ENCODE measurements around the gene ARRDC4. TPM values are rescaled to one million over a fixed set of nuclear protein-coding genes. Genes with fewer than 3 reads are reported as not detected.

Gene ARRDC4
- total and polyA plus RNA-seq, 9 of the 15 experiments (the other 6 are each of a cell fraction or from before 2014, with no cell fraction given), result 4.3 to 16.1 (median 14.4) TPM

DNA sequence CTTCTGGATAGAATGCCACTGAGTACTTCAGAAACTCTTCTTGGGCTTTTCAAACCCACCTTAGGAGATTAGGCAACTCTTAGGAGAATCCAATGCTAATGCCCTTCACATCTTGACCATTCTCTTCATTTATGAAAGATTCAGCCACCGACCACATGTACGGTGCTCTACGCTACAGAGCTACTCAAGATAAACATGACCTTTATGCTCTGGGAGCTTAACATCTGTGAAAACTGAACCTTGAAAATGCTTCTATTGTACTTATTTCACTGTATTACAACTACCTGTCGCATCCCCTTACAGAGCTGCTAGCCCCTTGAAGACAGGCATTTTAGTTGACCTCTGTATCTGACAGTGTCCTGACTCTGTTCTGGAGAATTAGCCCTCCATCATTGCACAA lies 19.5 kb upstream of the ARRDC4 start (continued):
- TF ChIP-seq CEBPZ (IDR thresholded peaks at IDR 0.05; ENCODE audit: borderline replicate concordance, low read depth, low read length), result no peak
- no peak for TF ChIP-seq KDM4B (IDR thresholded peaks at IDR 0.05; ENCODE audit: borderline replicate concordance in 2 of 2, low read depth in 1 of 2)
- no peak for TF ChIP-seq SRSF9 (IDR thresholded peaks at IDR 0.05; ENCODE audit: borderline replicate concordance, low read depth, low read length)
- TF ChIP-seq PML (IDR thresholded peaks at IDR 0.05; ENCODE audit: low read length), result no peak
- TF ChIP-seq CEBPB (tag; IDR thresholded peaks at IDR 0.05), result no peak

GRCh38 chr15:97941572-97941971 lies 18.9 kb upstream of the ARRDC4 start:
- no peaks in the 10 kb centered on the region for H3K4me1 ChIP-seq (replicated peaks in 1 of 2; ENCODE audit: control insufficient read depth in 2 of 2, insufficient read depth in 2 of 2, low read length in 2 of 2)
- no peak overlapping the region for H2AFZ ChIP-seq (ENCODE audit: low read depth, low read length)
- in situ Hi-C loops (cut with MboI) (no loop called here), intact Hi-C loops (cut with micrococcal nuclease) (no loop called here)
- no peak overlapping the region for H3K27ac ChIP-seq (ENCODE audit: extremely low read depth, low read depth, low read length)
- no peak for DNase-seq (ENCODE audit: extremely low read depth in 1 of 4, low spot score in 3 of 4)
- H3K36me3 ChIP-seq (ENCODE audit: control insufficient read depth, insufficient read depth, low read length), result no peaks in the 10 kb centered on the region
- H3K9ac ChIP-seq (ENCODE audit: insufficient read depth in 1 of 2, low read depth in 2 of 2, low read length in 2 of 2), result no peak overlapping the region
- no peaks in the 10 kb centered on the region for H3K79me2 ChIP-seq (ENCODE audit: control insufficient read depth, insufficient read depth, low read length)
- peaks cover 8 to 15% of the 10 kb centered on the region in 2 experiments; a peak in 4 of 5 replicates for H3K27me3 ChIP-seq (ENCODE audit: control insufficient read depth in 2 of 2, insufficient read depth in 2 of 2, low read length in 2 of 2)
- H3K9me1 ChIP-seq (ENCODE audit: control insufficient read depth, insufficient read depth, low read length), result no peaks in the 10 kb centered on the region
- no peaks in the 10 kb centered on the region for H3K9me3 ChIP-seq (replicated peaks; ENCODE audit: control insufficient read depth, insufficient read depth, low read depth, low read length)
- 0% methylated on average over 1 of the region's 1 CpG for WGBS (ENCODE audit: insufficient coverage, low coverage, missing lambda C conversion rate)
- POLR2A ChIA-PET, result no interaction called here
- no peak for ATAC-seq
- no peak overlapping the region for H3K4me2 ChIP-seq (ENCODE audit: insufficient read depth, low read length)
- no TSS peak for BruUV-seq (replicated peaks)
- no peaks in the 10 kb centered on the region for H4K20me1 ChIP-seq (replicated peaks; ENCODE audit: control insufficient read depth, insufficient read depth, low read length)
- CTCF ChIA-PET (ENCODE audit: low intra/inter-chr PET ratio), result no interaction called here
- no peak overlapping the region for H3K4me3 ChIP-seq
- FAIRE-seq, result no peak
- TF ChIP-seq STAT5B (CRISPR knock-in tag; IDR thresholded peaks at IDR 0.05), result no peak
- TF ChIP-seq LEF1 (IDR thresholded peaks at IDR 0.05), result no peak
- no peak for TF ChIP-seq AFF1 (IDR thresholded peaks at IDR 0.05; ENCODE audit: low read depth in 1 of 2, partially characterized antibody in 2 of 2)
- TF ChIP-seq, protein P1, sequence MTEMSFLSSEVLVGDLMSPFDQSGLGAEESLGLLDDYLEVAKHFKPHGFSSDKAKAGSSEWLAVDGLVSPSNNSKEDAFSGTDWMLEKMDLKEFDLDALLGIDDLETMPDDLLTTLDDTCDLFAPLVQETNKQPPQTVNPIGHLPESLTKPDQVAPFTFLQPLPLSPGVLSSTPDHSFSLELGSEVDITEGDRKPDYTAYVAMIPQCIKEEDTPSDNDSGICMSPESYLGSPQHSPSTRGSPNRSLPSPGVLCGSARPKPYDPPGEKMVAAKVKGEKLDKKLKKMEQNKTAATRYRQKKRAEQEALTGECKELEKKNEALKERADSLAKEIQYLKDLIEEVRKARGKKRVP (CRISPR knock-in tag; IDR thresholded peaks at IDR 0.05), result no peak
- TF ChIP-seq, protein P2, sequence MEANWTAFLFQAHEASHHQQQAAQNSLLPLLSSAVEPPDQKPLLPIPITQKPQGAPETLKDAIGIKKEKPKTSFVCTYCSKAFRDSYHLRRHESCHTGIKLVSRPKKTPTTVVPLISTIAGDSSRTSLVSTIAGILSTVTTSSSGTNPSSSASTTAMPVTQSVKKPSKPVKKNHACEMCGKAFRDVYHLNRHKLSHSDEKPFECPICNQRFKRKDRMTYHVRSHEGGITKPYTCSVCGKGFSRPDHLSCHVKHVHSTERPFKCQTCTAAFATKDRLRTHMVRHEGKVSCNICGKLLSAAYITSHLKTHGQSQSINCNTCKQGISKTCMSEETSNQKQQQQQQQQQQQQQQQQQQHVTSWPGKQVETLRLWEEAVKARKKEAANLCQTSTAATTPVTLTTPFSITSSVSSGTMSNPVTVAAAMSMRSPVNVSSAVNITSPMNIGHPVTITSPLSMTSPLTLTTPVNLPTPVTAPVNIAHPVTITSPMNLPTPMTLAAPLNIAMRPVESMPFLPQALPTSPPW (CRISPR knock-in tag; IDR thresholded peaks at IDR 0.05), result no peak
- no peak for TF ChIP-seq MED1 (CRISPR knock-in tag; IDR thresholded peaks at IDR 0.05; ENCODE audit: borderline replicate concordance)
- TF ChIP-seq RB1 (IDR thresholded peaks at IDR 0.05; ENCODE audit: low read depth), result no peak
